Measurements from ENCODE around the gene CHFR. TPM values are rescaled to one million over a fixed set of nuclear protein-coding genes. Genes with fewer than 3 reads are reported as not detected.

The CHFR gene
- total RNA-seq, 1 experiment from 2014 or later = 74.0 TPM

DNA sequence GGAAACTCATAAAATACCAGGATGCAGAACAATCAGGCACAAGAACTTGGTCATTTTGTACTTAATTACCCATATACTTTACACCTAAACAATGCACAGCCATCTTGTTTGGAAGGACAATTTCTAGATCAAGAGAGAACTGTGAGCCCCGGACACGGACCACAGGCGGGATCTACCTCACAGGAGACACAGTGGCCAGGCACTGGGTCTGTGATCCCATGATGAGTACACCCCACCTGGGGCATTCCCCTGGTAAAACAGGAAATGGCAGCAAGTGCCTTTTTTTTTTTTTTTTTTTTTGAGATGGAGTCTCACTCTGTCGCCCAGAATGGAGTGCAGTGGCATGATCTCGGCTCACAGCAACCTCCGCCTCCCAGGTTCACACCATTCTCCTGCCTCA, 74.0 kb downstream of the CHFR start:
- TF ChIP-seq TCF7L2 (IDR thresholded peaks at IDR 0.05; ENCODE audit: low read depth, low read length) (no peak), POLR2AphosphoS5 (IDR thresholded peaks at IDR 0.05; ENCODE audit: low read depth, low read length) (no peak), SIN3A (IDR thresholded peaks at IDR 0.05; ENCODE audit: borderline replicate concordance, insufficient read depth, low read depth, low read length) (no peak)
- TF ChIP-seq, protein P1, sequence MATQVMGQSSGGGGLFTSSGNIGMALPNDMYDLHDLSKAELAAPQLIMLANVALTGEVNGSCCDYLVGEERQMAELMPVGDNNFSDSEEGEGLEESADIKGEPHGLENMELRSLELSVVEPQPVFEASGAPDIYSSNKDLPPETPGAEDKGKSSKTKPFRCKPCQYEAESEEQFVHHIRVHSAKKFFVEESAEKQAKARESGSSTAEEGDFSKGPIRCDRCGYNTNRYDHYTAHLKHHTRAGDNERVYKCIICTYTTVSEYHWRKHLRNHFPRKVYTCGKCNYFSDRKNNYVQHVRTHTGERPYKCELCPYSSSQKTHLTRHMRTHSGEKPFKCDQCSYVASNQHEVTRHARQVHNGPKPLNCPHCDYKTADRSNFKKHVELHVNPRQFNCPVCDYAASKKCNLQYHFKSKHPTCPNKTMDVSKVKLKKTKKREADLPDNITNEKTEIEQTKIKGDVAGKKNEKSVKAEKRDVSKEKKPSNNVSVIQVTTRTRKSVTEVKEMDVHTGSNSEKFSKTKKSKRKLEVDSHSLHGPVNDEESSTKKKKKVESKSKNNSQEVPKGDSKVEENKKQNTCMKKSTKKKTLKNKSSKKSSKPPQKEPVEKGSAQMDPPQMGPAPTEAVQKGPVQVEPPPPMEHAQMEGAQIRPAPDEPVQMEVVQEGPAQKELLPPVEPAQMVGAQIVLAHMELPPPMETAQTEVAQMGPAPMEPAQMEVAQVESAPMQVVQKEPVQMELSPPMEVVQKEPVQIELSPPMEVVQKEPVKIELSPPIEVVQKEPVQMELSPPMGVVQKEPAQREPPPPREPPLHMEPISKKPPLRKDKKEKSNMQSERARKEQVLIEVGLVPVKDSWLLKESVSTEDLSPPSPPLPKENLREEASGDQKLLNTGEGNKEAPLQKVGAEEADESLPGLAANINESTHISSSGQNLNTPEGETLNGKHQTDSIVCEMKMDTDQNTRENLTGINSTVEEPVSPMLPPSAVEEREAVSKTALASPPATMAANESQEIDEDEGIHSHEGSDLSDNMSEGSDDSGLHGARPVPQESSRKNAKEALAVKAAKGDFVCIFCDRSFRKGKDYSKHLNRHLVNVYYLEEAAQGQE (IDR thresholded peaks at IDR 0.05; ENCODE audit: insufficient read depth in 1 of 2, low read depth in 2 of 2, low read length in 1 of 2) = no peak
- TF ChIP-seq, protein P2, sequence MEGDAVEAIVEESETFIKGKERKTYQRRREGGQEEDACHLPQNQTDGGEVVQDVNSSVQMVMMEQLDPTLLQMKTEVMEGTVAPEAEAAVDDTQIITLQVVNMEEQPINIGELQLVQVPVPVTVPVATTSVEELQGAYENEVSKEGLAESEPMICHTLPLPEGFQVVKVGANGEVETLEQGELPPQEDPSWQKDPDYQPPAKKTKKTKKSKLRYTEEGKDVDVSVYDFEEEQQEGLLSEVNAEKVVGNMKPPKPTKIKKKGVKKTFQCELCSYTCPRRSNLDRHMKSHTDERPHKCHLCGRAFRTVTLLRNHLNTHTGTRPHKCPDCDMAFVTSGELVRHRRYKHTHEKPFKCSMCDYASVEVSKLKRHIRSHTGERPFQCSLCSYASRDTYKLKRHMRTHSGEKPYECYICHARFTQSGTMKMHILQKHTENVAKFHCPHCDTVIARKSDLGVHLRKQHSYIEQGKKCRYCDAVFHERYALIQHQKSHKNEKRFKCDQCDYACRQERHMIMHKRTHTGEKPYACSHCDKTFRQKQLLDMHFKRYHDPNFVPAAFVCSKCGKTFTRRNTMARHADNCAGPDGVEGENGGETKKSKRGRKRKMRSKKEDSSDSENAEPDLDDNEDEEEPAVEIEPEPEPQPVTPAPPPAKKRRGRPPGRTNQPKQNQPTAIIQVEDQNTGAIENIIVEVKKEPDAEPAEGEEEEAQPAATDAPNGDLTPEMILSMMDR (IDR thresholded peaks at IDR 0.05) = no peak
- ChIA-PET POLR2A (no interaction called here), CTCF (no interaction called here)
- intact Hi-C loops (cut with micrococcal nuclease; ENCODE audit: unreplicated experiment) = no loop called here
- H3K4me1 ChIP-seq (ENCODE audit: control insufficient read depth, insufficient read depth, low read length) = no peaks in the 10 kb centered on the region
- DNase-seq (ENCODE audit: low read depth, low spot score) (no peak), ATAC-seq (no peak)
- no TSS peak for BruUV-seq (replicated peaks)
- H3K27me3 ChIP-seq (ENCODE audit: control insufficient read depth, insufficient read depth, low read length) = no peaks in the 10 kb centered on the region
- no peaks in the 10 kb centered on the region for H3K9me3 ChIP-seq (ENCODE audit: control insufficient read depth, insufficient read depth, low read depth, low read length)
- peaks cover 20% of the 10 kb centered on the region for H3K36me3 ChIP-seq (ENCODE audit: control insufficient read depth, insufficient read depth, low read length)
- no peak overlapping the region for H3K27ac ChIP-seq (ENCODE audit: low read length)
- in situ Hi-C loops (cut with HindIII; ENCODE audit: low pct_unique_long_range_greater_than_20kb, low sequenced_read_pairs) = no loop called here
- no peak overlapping the region for H3K4me3 ChIP-seq (ENCODE audit: low read depth in 2 of 2, low read length in 2 of 2)

DNA sequence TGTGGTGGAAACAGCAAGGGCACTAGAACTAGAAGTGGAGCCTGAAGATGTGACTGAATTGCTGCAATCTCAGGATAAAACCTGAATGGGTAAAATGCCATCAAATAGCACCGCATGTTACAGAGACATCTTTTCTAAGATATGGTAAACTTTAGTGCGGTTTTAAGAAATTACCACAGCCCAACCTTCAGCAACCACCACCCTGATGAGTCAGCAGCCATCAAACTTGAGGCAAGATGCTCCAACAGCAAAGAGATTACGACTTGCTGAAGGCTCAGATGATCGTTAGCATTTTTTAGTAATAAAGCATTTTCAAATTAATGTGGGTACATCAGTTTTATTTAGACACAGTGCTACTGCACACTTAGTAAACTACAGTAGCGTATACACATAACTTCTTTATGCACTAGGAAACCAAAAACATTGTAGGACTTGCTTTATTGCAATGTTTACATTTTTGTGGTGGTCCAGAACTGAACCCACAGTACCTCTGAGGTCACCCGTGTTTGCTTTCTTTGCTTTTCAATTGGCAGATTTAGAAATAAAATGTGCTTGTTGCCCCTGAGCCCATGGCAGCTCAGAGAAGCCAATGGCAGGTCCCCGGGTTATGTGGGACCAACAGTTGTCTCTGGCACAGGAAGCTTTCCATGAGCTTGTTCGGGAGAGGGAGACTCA, 74.6 kb downstream of the CHFR start:
- Histone ChIP-seq H3K9me3 (ENCODE audit: control insufficient read depth, insufficient read depth, low read depth, low read length) (no peaks in the 10 kb centered on the region), H3K27me3 (ENCODE audit: control insufficient read depth, insufficient read depth, low read length) (no peaks in the 10 kb centered on the region), H3K27ac (ENCODE audit: low read length) (no peak overlapping the region), H3K36me3 (ENCODE audit: control insufficient read depth, insufficient read depth, low read length) (peaks cover 24% of the 10 kb centered on the region), H3K4me1 (ENCODE audit: control insufficient read depth, insufficient read depth, low read length) (no peaks in the 10 kb centered on the region), H3K4me3 (ENCODE audit: low read depth in 2 of 2, low read length in 2 of 2) (no peak overlapping the region)
- no peak for ATAC-seq
- CTCF ChIA-PET = no interaction called here
- TF ChIP-seq POLR2AphosphoS5 (IDR thresholded peaks at IDR 0.05; ENCODE audit: low read depth, low read length) (no peak), TCF7L2 (IDR thresholded peaks at IDR 0.05; ENCODE audit: low read depth, low read length) (no peak), SIN3A (IDR thresholded peaks at IDR 0.05; ENCODE audit: borderline replicate concordance, insufficient read depth, low read depth, low read length) (no peak)
- TF ChIP-seq, protein P1 (IDR thresholded peaks at IDR 0.05; ENCODE audit: insufficient read depth in 1 of 2, low read depth in 2 of 2, low read length in 1 of 2) = no peak
- TF ChIP-seq, protein P2 (IDR thresholded peaks at IDR 0.05) = no peak
- POLR2A ChIA-PET = no interaction called here
- DNase-seq (ENCODE audit: low read depth, low spot score) = no peak
- BruUV-seq (replicated peaks) = TSS peak; percentile 9
- intact Hi-C loops (cut with micrococcal nuclease; ENCODE audit: unreplicated experiment) = no loop called here
- in situ Hi-C loops (cut with HindIII; ENCODE audit: low pct_unique_long_range_greater_than_20kb, low sequenced_read_pairs) = no loop called here

Measured in Panc1 (cell line).